ENCODE measurements around the gene VKORC1. TPM values are rescaled to one million over a fixed set of nuclear protein-coding genes. Genes with fewer than 3 reads are reported as not detected.

Gene VKORC1
- total RNA-seq, 4 donors from 2014 or later = 43.7 to 95.5 (median 73.6) TPM

DNA sequence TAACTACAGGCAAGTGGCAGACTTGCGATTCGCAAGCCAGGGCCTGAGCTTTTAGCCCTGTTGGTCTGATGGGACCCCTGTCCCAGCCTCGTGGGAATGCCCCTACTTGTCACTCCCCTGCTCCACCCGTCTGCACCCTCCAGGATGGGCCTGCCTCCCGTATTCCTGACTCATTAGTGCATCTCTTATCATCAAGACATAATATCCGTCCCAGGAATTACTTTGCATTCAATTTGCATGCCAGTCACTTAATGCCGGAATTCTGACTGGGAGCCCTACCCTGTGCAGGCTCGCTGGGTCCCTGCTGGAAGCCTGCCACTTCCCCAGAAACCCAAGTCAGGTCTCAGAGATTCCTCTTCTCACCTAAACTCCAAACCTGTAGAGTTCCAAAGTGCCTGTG lies 9.2 kb downstream of the VKORC1 start:
- intact Hi-C loops (cut with DNase I; ENCODE audit: low total_unique reads) = no loop called here
- WGBS, 2 donors = 50 to 53% methylated on average over 8 of the region's 8 CpGs
- H3K4me3 ChIP-seq (ENCODE audit: low read depth, poor library complexity, severe bottlenecking) = no peak overlapping the region
- no peak for TF ChIP-seq POLR2A (IDR thresholded peaks at IDR 0.05)
- TF ChIP-seq, protein P1, sequence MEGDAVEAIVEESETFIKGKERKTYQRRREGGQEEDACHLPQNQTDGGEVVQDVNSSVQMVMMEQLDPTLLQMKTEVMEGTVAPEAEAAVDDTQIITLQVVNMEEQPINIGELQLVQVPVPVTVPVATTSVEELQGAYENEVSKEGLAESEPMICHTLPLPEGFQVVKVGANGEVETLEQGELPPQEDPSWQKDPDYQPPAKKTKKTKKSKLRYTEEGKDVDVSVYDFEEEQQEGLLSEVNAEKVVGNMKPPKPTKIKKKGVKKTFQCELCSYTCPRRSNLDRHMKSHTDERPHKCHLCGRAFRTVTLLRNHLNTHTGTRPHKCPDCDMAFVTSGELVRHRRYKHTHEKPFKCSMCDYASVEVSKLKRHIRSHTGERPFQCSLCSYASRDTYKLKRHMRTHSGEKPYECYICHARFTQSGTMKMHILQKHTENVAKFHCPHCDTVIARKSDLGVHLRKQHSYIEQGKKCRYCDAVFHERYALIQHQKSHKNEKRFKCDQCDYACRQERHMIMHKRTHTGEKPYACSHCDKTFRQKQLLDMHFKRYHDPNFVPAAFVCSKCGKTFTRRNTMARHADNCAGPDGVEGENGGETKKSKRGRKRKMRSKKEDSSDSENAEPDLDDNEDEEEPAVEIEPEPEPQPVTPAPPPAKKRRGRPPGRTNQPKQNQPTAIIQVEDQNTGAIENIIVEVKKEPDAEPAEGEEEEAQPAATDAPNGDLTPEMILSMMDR (IDR thresholded peaks at IDR 0.05) = no peak
- DNase-seq (ENCODE audit: low spot score in 2 of 2) = no peak

DNA sequence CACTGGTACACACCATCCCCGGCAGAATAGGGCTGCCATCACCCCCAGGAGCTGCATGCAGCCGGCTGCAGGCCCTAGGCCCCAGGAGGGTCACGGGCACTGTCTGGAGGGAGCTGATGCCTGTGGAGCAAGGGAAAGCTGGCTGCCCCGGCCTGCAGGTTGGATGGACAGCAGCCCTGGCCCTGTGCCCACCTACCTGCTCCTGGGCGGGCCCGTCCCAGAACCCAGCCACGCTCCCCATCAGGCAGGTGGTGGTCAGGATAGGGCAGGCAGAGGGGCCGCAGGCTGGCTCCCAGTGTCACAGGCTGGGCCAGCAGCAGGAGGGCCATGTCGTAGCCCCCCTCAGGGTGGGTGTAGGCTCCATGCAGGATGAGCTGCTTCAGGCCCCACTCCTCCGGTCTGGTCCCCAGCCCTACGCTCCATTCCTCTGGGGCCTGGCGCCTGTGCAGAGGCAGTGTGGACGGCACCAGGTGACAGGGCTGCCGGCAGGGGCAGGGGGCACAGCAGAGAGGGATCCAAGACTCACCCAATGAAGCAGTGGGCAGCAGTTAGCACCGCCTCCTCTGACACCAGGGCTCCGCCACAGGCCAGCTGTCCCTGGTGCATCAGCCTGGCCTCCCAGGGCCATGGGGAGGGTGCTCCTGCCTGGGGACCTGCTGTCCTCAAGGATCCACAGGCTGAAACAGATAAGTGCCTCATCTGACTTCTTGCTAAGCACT lies 9.9 kb downstream of the VKORC1 start:
- DNase-seq (ENCODE audit: low spot score in 2 of 2) = no peak
- intact Hi-C loops (cut with DNase I; ENCODE audit: low total_unique reads) = no loop called here
- H3K4me3 ChIP-seq (ENCODE audit: low read depth, poor library complexity, severe bottlenecking) = no peak overlapping the region
- WGBS, 2 donors = 83 to 93% methylated on average over 15 to 16 of the region's 16 CpGs
- TF ChIP-seq POLR2A (IDR thresholded peaks at IDR 0.05) = no peak
- TF ChIP-seq, protein P1 (IDR thresholded peaks at IDR 0.05) = no peak

- no peak overlapping the region for H3K4me3 ChIP-seq (ENCODE audit: low read depth, poor library complexity, severe bottlenecking)
- TF ChIP-seq, protein P1 (IDR thresholded peaks at IDR 0.05) = no peak
- no peak for TF ChIP-seq POLR2A (IDR thresholded peaks at IDR 0.05)
- WGBS, 2 donors = 86 to 88% methylated on average over 13 of the region's 13 CpGs
- intact Hi-C loops (cut with DNase I; ENCODE audit: low total_unique reads) = no loop called here
- DNase-seq (ENCODE audit: low spot score in 2 of 2) = no peak
Measured at GRCh38 chr16:31083981-31084380, 10.6 kb downstream of the VKORC1 start.

DNA sequence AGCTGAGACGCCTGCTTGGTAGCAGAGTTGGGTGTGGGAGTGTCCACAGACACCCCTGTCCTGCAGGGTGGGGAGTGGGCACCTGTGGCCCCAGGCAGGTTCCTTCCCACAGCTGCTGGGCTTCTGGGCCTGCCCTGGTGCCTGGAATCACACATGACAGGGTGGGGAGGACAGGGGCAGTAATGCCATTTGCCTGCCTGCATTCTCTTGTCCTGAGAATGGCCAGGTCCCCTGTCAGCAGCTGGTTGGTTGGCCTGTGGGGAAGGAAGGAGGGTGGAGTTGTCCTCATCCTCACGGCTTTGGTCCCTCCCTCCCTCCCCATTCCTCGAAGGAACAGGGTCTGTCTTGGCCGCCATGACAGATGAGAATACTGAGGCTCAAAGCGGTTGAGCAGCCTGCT lies 11.0 kb downstream of the VKORC1 start:
- 71 to 76% methylated on average over 5 of the region's 5 CpGs for WGBS, 2 donors
- no peak for TF ChIP-seq POLR2A (IDR thresholded peaks at IDR 0.05)
- TF ChIP-seq, protein P1 (IDR thresholded peaks at IDR 0.05) = no peak
- no peak overlapping the region for H3K4me3 ChIP-seq (ENCODE audit: low read depth, poor library complexity, severe bottlenecking)
- intact Hi-C loops (cut with DNase I; ENCODE audit: low total_unique reads) = no loop called here
- DNase-seq (ENCODE audit: low spot score in 2 of 2) = no peak

GRCh38 chr16:31083081-31083480 lies 11.5 kb downstream of the VKORC1 start:
- DNase-seq (ENCODE audit: low spot score in 2 of 2) = no peak
- intact Hi-C loops (cut with DNase I; ENCODE audit: low total_unique reads) = no loop called here
- WGBS, 2 donors = 69% methylated on average over 9 of the region's 9 CpGs
- H3K4me3 ChIP-seq (ENCODE audit: low read depth, poor library complexity, severe bottlenecking) = no peak overlapping the region
- TF ChIP-seq, protein P1 (IDR thresholded peaks at IDR 0.05) = no peak
- no peak for TF ChIP-seq POLR2A (IDR thresholded peaks at IDR 0.05)

Data from lower leg skin (tissue), 4 donors.